DMS53 treated with DMSO at 0.1 percent for 48 hours (cell line): ENCODE measurements around the gene RALGPS1.

Source experiments
- DNase-seq: peaks from one replicate; lab custom pipeline; 2025; ENCODE audit not compliant: unreplicated experiment; lab: John Stamatoyannopoulos, UW

The RALGPS1 gene

GRCh38 chr9:127092041-127092608 lies 177.5 kb downstream of the RALGPS1 start:
- no peak for DNase-seq

- no peak for DNase-seq
Observed at GRCh38 chr9:127093319-127094020, 178.9 kb downstream of the RALGPS1 start.

- no peak for DNase-seq
Observed at GRCh38 chr9:127095411-127095810, 180.8 kb downstream of the RALGPS1 start.

GRCh38 chr9:127096208-127096607 lies 181.6 kb downstream of the RALGPS1 start:
- no peak for DNase-seq

GRCh38 chr9:127097683-127098082 lies 183.1 kb downstream of the RALGPS1 start:
- no peak for DNase-seq

- DNase-seq: no peak
Observed at GRCh38 chr9:127098916-127099553, 184.5 kb downstream of the RALGPS1 start.

GRCh38 chr9:127099664-127100063 lies 185.1 kb downstream of the RALGPS1 start:
- DNase-seq: no peak

GRCh38 chr9:127102176-127102575 lies 187.6 kb downstream of the RALGPS1 start:
- no peak for DNase-seq

- DNase-seq: no peak
Observed at GRCh38 chr9:127102788-127103187, 188.2 kb downstream of the RALGPS1 start.

- no peak for DNase-seq
Observed at GRCh38 chr9:127104581-127105311, 190.2 kb downstream of the RALGPS1 start.

GRCh38 chr9:127105805-127106465 lies 191.4 kb downstream of the RALGPS1 start:
- DNase-seq: no peak

- DNase-seq: no peak
Observed at GRCh38 chr9:127106466-127106855, 191.9 kb downstream of the RALGPS1 start.

- DNase-seq: no peak
Observed at GRCh38 chr9:127107171-127107928, 192.8 kb downstream of the RALGPS1 start.

GRCh38 chr9:127107929-127108876 lies 193.6 kb downstream of the RALGPS1 start:
- DNase-seq: no peak

- no peak for DNase-seq
Observed at GRCh38 chr9:127109212-127109711, 194.7 kb downstream of the RALGPS1 start.

- DNase-seq: no peak
Observed at GRCh38 chr9:127112056-127112455, 197.5 kb downstream of the RALGPS1 start.

- no peak for DNase-seq
Observed at GRCh38 chr9:127112735-127113161, 198.2 kb downstream of the RALGPS1 start.

- no peak for DNase-seq
Observed at GRCh38 chr9:127113191-127113972, 198.8 kb downstream of the RALGPS1 start.
